Left lung (tissue), 10 donors: Measurements from ENCODE around the gene FAM117B. TPM values are rescaled to one million over a fixed set of nuclear protein-coding genes. Genes with fewer than 3 reads are reported as not detected.
"Not testable (repeated sequence)": the region's sequence is repeated elsewhere in the genome, so short reads cannot be mapped to it uniquely, and the experiment has no call there.

Experiments
- ATAC-seq: fragments of 200-7000 bp; cut with Tn5 transposase; one replicate; pipeline ENCODE4 v1.9.1; 2020; ENCODE audit warnings: moderate library complexity
- DNase-seq, 4 donors: peaks; one replicate each; pipeline ENCODE4 v3.0.0-alpha.2; 2013 to 2020
- H3K27ac ChIP-seq, 2 donors: fragments of 200-600 bp; sonication (generic) in 1 of 2; one replicate each; pipeline versions ENCODE4 v1.5.0 to v1.8.0; 2020 to 2021
- H3K27me3 ChIP-seq, 2 donors: fragments of 200-600 bp; sonication (generic) in 1 of 2; one replicate each; pipeline versions ENCODE4 v1.5.0 to v1.8.0; 2020 to 2021
- H3K36me3 ChIP-seq, 2 donors: fragments of 200-600 bp; sonication (generic) in 1 of 2; one replicate each; pipeline versions ENCODE4 v1.5.0 to v1.8.0; 2020 to 2021
- H3K4me1 ChIP-seq, 2 donors: fragments of 200-600 bp; one replicate each; pipeline ENCODE4 v1.8.0; 2021
- H3K4me3 ChIP-seq, 2 donors: fragments of 200-600 bp; sonication (generic) in 1 of 2; one replicate each; pipeline versions ENCODE4 v1.5.0 to v1.8.0; 2020 to 2021; ENCODE audit warnings: mild to moderate bottlenecking in 1 of 2
- H3K9me3 ChIP-seq, 2 donors: fragments of 200-600 bp; sonication (generic) in 1 of 2; one replicate each; pipeline versions ENCODE4 v1.5.0 to v1.8.0; 2020 to 2021
- CTCF ChIP-seq, 2 donors: fragments of 200-600 bp; sonication (generic) in 1 of 2; IDR thresholded peaks; one replicate each; pipeline versions ENCODE4 v1.5.0 to v1.8.0; 2021; ENCODE audit warnings: antibody characterized with exemption in 2 of 2
- intact Hi-C, 2 donors: fragments of 100-400 bp; cut with DNase I; formaldehyde crosslinking; loops; one replicate each; pipeline versions ENCODE4 v1.11.2 to v1.14.2; 2022
- polyA plus RNA-seq, 6 donors: library from polyadenylated mRNA; unstranded; fragments of 120-200 nt; gene quantifications; one replicate each; pipeline ENCODE4 v1.2.1, GENCODE V29; 2013; ENCODE audit not compliant: insufficient read length in 6 of 6
- total RNA-seq, 2 donors: library from RNA; stranded (reverse); fragmentation: NEBNext Ultra II Directional; extraction: Animal tissue kit (Norgen Biotek cat#: 25700); gene quantifications; one replicate each; pipeline ENCODE4 v1.2.1, GENCODE V29; 2021
- donor health status: DM: no; HTN: yes; CAD: no.
- donor health status: DM: no; HTN: no; CAD: no.

The FAM117B gene
- total and polyA plus RNA-seq, 8 donors = 4.9 to 27.4 (median 22.6) TPM

GRCh38 chr2:202705446-202706020 is 70.8 kb downstream of the FAM117B start:
- intact Hi-C loops = no loop called here

DNA sequence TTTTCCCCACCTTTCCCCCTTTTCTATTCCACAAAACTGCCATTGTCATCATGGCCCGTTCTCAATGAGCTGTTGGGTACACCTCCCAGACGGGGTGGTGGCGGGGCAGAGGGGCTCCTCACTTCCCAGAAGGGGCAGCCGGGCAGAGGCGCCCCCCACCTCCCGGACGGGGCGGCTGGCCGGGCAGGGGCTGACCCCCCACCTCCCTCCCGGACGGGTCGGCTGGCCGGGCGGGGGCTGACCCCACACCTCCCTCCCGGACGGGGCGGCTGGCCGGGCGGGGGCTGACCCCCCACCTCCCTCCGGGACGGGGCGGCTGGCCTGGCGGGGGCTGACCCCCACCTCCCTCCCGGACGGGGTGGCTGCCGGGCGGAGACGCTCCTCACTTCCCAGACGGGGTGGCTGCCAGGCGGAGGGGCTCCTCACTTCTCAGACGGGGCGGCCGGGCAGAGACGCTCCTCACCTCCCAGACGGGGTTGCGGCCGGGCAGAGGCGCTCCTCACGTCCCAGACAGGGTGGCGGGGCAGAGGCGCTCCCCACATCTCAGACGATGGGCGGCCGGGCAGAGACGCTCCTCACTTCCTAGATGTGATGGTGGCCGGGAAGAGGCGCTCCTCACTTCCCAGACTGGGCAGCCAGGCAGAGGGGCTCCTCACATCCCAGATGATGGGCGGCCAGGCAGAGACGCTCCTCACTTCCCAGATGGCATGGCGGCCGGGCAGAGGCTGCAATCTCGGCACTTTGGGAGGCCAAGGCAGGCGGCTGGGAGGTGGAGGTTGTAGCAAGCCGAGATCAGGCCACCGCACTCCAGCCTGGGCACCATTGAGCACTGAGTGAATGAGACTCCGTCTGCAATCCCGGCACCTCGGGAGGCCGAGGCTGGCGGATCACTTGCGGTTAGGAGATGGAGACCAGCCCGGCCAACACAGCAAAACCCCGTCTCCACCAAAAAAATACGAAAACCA is 80.5 kb downstream of the FAM117B start:
- ATAC-seq, H3K4me1 ChIP-seq, H3K27me3 ChIP-seq, H3K36me3 ChIP-seq, DNase-seq, intact Hi-C loops, H3K4me3 ChIP-seq, H3K27ac ChIP-seq: not testable (repeated sequence)
- H3K9me3 ChIP-seq = peaks cover 0 to 45% of the 10 kb centered on the region in 2 donors

More at GRCh38 chr2:202705446-202706020, 70.8 kb downstream of the FAM117B start:
- no peak for ATAC-seq
- Histone ChIP-seq H3K4me3 (no peak overlapping the region), H3K27ac (no peak overlapping the region), H3K27me3 (no peaks in the 10 kb centered on the region), H3K4me1 (no peaks in the 10 kb centered on the region), H3K9me3 (peaks cover 0 to 3% of the 10 kb centered on the region in 2 donors), H3K36me3 (no peaks in the 10 kb centered on the region)
- DNase-seq = no peak
- TF ChIP-seq CTCF (IDR thresholded peaks at IDR 0.05) = no peak

- Histone ChIP-seq H3K27me3 (no peaks in the 10 kb centered on the region), H3K9me3 (peaks cover 0 to 45% of the 10 kb centered on the region in 2 donors), H3K27ac (no peak overlapping the region), H3K36me3 (no peaks in the 10 kb centered on the region), H3K4me1 (peaks cover 0 to 4% of the 10 kb centered on the region in 2 donors), H3K4me3 (no peak overlapping the region)
- no peak for ATAC-seq
- DNase-seq = no peak
- TF ChIP-seq CTCF (IDR thresholded peaks at IDR 0.05) = no peak
- intact Hi-C loops = no loop called here
Measured at GRCh38 chr2:202716114-202716718, 81.4 kb downstream of the FAM117B start.

DNA sequence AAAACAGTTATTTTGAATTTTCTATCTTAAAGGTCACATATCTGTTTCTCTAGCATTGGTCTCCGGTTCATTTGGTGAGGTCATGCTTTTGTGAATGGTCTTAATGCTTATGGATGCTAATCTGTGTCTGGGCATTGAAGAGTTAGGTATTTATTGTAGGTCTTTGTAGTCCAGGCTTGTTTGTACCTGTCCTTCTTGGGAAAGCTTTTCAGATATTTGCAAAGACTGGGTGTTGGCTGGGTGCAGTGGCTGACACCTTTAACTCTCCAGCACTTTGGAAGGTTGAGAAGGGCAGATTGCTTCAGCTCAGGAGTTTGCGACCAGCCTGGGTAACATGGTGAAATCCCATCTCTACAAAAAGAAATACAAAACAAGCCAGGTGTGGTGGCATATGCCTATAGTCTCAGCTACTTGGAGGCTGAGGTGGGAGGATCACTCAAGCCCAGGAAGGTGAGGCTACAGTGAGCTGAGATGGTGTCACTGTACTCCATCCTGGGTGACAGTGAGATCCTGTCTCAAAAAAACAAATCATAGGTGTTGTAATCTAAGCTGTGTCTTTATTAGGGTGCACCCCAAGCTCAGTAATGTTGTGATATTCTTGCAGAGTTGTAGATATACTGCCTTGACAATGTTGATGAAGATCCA is 82.3 kb downstream of the FAM117B start:
- Histone ChIP-seq H3K27me3 (no peaks in the 10 kb centered on the region), H3K9me3 (peaks cover 0 to 39% of the 10 kb centered on the region in 2 donors), H3K4me1 (peaks cover 0 to 4% of the 10 kb centered on the region in 2 donors), H3K36me3 (no peaks in the 10 kb centered on the region), H3K27ac (no peak overlapping the region), H3K4me3 (no peak overlapping the region)
- DNase-seq (no peak), ATAC-seq (no peak)
- intact Hi-C loops = no loop called here
- no peak for TF ChIP-seq CTCF (IDR thresholded peaks at IDR 0.05)

- peaks cover 0 to 4% of the 10 kb centered on the region in 2 donors for H3K4me1 ChIP-seq
- H3K36me3 ChIP-seq = no peaks in the 10 kb centered on the region
- H3K9me3 ChIP-seq = peaks cover 0 to 33% of the 10 kb centered on the region in 2 donors
- TF ChIP-seq CTCF (IDR thresholded peaks at IDR 0.05) = no peak
- no peak overlapping the region for H3K27ac ChIP-seq
- ATAC-seq = no peak
- intact Hi-C loops = no loop called here
- H3K27me3 ChIP-seq = no peaks in the 10 kb centered on the region
- no peak for DNase-seq
- H3K4me3 ChIP-seq = no peak overlapping the region
Measured at GRCh38 chr2:202717598-202718310, 83.0 kb downstream of the FAM117B start.
